GM21619 (cell line): Measurements from ENCODE around the gene FMNL3.

Experiments used
- ATAC-seq: cut with Tn5 transposase; IDR thresholded peaks from one replicate; pipeline ENCODE4 v1.9.1; 2021; ENCODE audit not compliant: unreplicated experiment

Gene FMNL3

GRCh38 chr12:49655595-49656236 lies 51.5 kb downstream of the FMNL3 start:
- ATAC-seq, result no peak

GRCh38 chr12:49654715-49655114 lies 52.5 kb downstream of the FMNL3 start:
- ATAC-seq, result no peak

GRCh38 chr12:49652921-49653520 lies 54.2 kb downstream of the FMNL3 start:
- no peak for ATAC-seq

GRCh38 chr12:49651855-49652254 lies 55.4 kb downstream of the FMNL3 start:
- no peak for ATAC-seq

- no peak for ATAC-seq
These were observed 57.3 kb downstream of the FMNL3 start for GRCh38 chr12:49649892-49650291.

- ATAC-seq, result no peak
These were observed 57.8 kb downstream of the FMNL3 start for GRCh38 chr12:49649445-49649844.

- ATAC-seq, result no peak
These were observed 58.5 kb downstream of the FMNL3 start for GRCh38 chr12:49648712-49649003.

GRCh38 chr12:49647827-49648711 lies 59.1 kb downstream of the FMNL3 start:
- no peak for ATAC-seq

- ATAC-seq, result no peak
These were observed 60.1 kb downstream of the FMNL3 start for GRCh38 chr12:49646871-49647654.

GRCh38 chr12:49646331-49646830 lies 60.8 kb downstream of the FMNL3 start:
- no peak for ATAC-seq

GRCh38 chr12:49645146-49646039 lies 61.8 kb downstream of the FMNL3 start:
- no peak for ATAC-seq

- ATAC-seq, result no peak
These were observed 62.6 kb downstream of the FMNL3 start for GRCh38 chr12:49644620-49644994.

- ATAC-seq, result no peak
These were observed 63.1 kb downstream of the FMNL3 start for GRCh38 chr12:49643961-49644619.

GRCh38 chr12:49643135-49643534 lies 64.1 kb downstream of the FMNL3 start:
- ATAC-seq, result no peak

- ATAC-seq, result no peak
These were observed 64.8 kb downstream of the FMNL3 start for GRCh38 chr12:49642370-49642802.

- ATAC-seq, result no peak
These were observed 65.3 kb downstream of the FMNL3 start for GRCh38 chr12:49641748-49642369.

- no peak for ATAC-seq
These were observed 70.0 kb downstream of the FMNL3 start for GRCh38 chr12:49636979-49637755.

GRCh38 chr12:49636574-49636973 lies 70.6 kb downstream of the FMNL3 start:
- ATAC-seq, result no peak
